ENCODE measurements around the gene P2RY6.

The P2RY6 gene

GRCh38 chr11:73236854-73237253, 35.3 kb upstream of the P2RY6 start:
- no peak for DNase-seq (ENCODE audit: low read depth, low spot score)

DNA sequence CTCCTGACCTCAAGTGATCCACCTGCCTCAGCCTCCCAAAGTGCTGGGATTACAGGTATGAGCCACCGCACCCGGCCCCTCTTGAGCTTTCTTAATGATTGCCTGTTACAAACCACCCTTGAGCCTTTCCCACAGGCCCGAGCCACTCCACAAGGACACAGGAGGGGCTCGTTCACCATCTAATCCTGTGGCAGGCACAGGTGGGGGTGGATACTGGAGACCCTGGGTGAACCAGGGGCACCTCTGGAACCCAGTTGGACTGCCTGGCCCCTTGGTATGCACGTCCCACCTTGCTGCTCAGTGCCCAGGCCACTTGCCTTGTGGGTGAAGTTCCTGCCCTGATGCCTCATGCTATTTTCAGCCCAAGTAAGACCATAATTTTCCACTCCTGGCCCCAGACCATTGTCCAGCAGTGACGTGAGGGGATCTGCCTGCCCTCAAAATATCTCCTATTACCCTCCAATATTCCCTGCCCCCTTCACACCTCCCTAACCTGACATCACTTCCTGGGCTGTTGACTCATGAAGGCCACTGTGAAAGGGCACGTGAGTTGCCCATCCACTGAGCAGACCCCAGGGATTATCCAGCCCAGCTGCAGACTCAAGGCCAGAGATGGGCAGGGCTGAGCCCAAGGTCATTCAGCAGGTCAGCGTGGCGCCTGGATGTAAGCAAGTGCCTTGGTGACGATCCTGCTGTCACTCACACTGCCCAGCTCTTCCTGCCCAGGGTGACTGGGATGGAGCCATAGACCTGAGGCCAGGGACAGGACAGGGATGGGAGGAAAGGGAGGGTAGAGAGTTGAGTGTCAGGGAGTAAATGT, 34.5 kb upstream of the P2RY6 start:
- peak; percentile 37 for DNase-seq (ENCODE audit: low read depth, low spot score)

DNA sequence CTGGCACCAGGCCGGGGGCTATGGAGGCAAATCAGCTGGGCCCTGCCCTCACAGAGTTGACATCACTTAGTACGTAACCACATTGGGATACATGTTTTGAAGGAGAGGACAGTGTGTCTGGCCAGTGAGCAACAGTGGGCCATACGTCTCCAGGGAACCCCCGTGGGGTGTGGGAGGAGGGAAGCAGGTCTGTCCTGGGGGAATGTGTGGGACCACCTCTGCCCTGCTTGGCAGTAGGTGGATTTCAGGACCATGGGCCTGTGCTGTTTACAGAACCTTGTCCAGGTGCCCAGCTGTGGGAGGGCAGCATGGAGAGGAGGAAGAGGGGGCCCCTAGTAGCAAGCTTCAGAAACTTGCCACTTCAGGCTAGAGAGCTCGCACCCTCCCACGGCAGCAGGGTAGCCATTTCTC, 33.0 kb upstream of the P2RY6 start:
- DNase-seq (ENCODE audit: low read depth, low spot score): no peak

GRCh38 chr11:73239571-73240189, 32.5 kb upstream of the P2RY6 start:
- no peak for DNase-seq (ENCODE audit: low read depth, low spot score)

DNA sequence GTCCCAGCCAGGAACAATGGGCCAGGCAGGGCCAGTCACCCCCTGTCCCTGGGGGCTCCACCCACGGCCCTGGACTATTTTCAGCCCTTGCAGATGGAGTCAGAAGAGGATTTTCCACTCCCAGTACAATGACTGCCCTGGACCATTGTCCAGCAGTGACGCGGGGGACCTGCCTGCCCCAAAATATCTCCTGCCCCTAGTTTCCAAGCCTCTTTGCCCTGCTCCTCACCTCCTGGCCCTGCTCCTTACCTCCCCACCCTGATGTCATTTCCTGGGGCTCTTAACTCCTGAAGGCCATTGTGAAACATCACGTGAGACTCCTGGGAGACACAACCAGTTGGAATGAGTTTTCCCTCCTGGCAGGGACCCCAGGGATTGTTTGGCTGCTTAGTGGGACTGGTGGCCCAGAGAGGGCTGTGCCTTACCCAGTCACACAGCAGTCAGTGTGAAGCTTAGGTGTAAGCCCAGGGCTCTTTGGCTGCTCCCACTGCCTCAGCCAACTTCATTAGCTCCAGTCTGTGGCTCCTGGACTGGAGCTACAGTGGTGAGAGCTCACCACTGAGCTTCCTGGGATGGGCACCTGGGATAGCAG, 31.9 kb upstream of the P2RY6 start:
- DNase-seq (ENCODE audit: low read depth, low spot score): no peak

GRCh38 chr11:73241300-73241699, 30.8 kb upstream of the P2RY6 start:
- no peak for DNase-seq (ENCODE audit: low read depth, low spot score)

DNA sequence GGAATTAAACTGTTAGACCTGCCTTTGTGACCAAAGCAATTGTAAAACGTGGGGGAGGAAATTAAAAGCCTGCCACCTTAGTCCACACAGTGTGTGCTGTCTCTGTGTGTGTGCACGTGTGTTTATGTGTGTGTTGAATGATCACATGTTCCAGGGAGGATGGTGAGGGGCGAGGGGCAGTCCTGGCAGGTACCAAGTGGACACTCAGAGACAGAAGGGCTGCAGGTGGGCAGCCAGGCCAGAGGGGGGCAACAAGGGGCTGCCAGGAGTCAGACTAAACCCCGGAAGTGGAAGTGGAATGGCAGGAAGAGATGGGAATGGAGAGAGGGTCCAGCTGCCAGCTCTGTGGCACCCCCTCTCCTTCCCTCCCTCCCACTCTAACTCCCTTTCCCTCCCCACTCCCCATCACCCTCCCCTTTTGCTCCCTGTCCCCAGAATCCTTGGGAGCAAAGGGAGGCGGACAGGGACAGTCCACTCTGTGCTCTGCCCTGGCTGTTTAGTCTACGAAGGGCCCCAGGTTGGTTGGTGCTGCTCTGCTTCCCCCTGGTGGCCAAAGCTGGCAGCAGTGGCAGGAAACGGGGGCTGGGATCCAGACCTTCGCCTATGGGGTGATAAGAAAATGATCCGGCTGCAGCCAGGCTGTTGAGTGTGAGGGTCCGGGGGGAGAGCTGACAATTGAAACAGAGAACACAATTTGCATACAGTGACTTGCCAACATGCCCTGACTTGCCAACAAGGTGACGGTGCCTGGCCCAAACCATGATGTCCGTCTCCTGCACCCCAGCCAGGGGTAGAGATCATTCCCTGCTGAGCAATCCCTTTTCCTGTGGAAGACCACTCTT, 29.7 kb upstream of the P2RY6 start:
- DNase-seq (ENCODE audit: low read depth, low spot score): no peak

GRCh38 chr11:73243093-73243485, 29.0 kb upstream of the P2RY6 start:
- DNase-seq (ENCODE audit: low read depth, low spot score): no peak

GRCh38 chr11:73244589-73245240, 27.4 kb upstream of the P2RY6 start:
- no peak for DNase-seq (ENCODE audit: low read depth, low spot score)

DNA sequence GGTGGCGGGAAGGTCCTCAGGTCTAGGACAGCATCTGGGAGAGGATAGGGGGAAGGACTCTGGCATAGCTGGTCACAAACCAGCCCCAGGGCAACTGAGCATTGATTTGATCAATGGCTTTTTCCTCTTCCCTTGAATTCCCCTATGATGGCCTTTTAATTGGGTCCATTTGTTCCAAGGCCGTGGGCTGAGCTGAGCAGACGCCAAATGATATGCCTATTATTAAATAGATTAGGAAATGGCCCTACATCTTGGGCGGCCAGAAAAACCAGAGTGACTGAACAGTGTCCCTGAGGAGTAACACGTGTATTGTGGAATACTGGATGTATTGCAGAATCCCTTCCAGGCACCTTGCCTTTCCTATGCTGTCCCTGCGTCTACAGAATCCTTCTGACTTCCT, 26.7 kb upstream of the P2RY6 start:
- DNase-seq (ENCODE audit: low read depth, low spot score): no peak

DNA sequence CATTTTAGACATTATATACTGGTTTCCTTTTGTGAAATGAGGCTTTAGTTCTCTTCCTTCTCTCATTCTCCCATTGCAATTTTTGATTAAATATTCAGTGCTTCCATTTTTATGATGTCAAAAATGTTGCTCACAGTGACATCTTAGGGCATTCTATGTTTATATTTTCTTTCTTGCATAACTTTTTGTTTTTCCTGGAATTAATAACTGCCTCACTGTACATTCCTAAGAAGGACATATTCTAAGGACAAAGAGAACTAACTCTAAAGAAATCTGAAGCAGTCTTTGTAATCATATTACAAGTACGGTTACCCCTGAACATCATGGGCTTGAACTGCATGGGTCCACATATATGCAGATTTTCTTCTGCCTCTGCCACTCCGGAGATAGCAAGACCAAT, 25.8 kb upstream of the P2RY6 start:
- DNase-seq (ENCODE audit: low read depth, low spot score): no peak

DNA sequence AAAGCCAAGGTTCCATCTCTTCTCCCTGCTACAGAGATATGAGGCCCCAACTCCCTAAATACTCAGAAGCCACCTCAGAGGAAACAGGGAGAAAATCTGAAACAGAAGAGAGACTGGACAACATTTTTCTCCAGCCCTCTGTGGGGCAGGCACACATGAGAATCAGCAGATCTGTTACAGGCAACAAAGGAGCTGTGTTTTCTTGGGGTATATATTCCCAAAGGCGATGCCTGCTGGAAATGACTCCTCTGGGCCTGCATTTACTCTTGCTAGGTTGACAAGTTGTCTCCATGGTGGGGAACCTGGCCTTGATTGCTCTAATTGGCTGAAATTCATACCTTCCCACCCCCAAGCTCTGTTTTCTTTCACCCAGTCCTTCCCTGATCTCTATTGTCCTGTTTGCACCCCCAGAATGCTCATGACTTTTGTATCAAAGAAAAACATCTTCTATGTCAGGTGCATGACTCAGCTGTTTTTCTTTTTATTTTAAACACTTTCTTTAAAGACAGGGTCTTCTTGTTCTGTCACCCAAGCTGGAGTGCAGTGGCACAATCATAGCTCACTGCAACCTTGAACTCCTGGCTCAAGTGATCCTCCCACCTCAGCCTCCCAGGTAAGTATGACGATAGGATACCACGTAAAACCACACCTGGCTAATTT, 23.5 kb upstream of the P2RY6 start:
- DNase-seq (ENCODE audit: low read depth, low spot score): no peak

DNA sequence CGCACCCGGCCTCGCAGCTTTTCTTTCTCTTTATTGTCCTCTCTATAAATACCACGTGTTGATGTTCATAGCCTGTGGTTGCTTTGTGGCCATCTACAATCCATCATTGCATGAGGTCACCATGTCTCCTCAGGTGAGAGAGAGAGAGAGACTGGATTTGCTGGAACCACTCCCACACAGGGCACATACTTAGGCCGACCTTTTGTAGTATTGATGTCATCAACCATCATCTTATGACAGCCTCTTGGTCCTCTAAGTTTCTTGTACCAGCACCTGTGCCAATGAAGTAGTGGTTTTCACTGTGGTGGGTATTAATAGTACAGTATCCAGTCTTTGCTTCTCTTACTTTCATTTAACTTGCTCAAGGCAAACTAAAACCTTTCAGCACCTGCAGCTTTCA, 22.8 kb upstream of the P2RY6 start:
- DNase-seq (ENCODE audit: low read depth, low spot score): no peak

DNA sequence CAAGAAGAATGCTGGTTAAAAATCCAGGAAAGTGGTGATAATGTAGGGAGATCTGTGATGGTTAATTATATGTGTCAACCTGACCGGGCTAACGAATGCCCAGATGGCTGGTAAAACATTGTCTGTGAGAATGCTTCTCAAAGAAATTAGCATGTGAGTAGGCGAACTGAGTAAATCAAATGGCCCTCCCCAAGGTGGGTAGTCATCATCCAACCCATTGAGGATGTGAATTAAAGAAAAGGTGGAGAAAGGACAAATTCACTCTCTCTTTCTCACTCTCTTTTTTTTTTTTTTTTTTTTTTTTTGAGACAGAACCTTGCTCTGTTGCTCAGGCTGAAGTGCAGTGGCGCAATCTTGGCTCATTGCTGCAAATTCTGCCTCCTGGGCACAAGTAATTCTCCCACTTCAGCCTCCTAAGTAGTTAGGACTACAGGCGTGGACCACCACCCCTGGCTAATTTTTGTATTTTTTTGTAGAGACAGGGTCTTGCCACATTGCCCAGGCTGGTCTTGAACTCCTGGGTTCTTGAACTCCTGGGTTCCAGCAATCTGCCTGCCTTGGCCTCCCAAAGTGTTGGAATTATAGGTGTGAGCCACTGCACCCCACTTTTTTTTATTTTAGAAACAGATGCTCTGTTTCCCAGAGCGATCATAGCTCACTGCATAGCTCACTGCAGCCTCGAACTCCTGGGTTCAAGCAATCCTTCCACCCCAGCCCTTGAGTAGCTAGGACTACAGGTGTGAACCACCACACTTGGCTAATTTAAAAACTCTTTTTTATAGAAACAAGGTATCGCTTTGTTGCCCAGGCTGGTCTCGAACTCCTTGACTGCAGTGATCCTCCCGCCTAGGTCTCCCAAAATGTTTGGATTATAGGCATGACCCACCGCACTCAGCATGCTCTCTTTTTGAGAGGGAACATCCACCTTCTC, 22.0 kb upstream of the P2RY6 start:
- DNase-seq (ENCODE audit: low read depth, low spot score): no peak

- no peak for DNase-seq (ENCODE audit: low read depth, low spot score)
Observed at GRCh38 chr11:73252577-73253191, 19.5 kb upstream of the P2RY6 start.

GRCh38 chr11:73257342-73258103, 14.6 kb upstream of the P2RY6 start:
- no peak for DNase-seq (ENCODE audit: low read depth, low spot score)

GRCh38 chr11:73258104-73259035, 13.8 kb upstream of the P2RY6 start:
- DNase-seq (ENCODE audit: low read depth, low spot score): no peak

Data from brain pericyte (primary cell).